Measurements from ENCODE around the gene C19orf67.

C19orf67 gene

GRCh38 chr19:14085309-14085995, at the start of gene C19orf67:
Gene C19orf67 (minus strand): TSS chr19:14085783. CDS start chr19:14085627, 156 bp downstream.
- DNase-seq (ENCODE audit: low read depth), result no peak

- no peak for DNase-seq (ENCODE audit: low read depth)
Measured at GRCh38 chr19:14135355-14135754, 49.8 kb upstream of the C19orf67 start.

GRCh38 chr19:14127929-14128509, 42.4 kb upstream of the C19orf67 start:
- peak; percentile 66 for DNase-seq (ENCODE audit: low read depth)

GRCh38 chr19:14127176-14127575, 41.6 kb upstream of the C19orf67 start:
- no peak for DNase-seq (ENCODE audit: low read depth)

GRCh38 chr19:14122924-14123323, 37.3 kb upstream of the C19orf67 start:
- DNase-seq (ENCODE audit: low read depth), result no peak

- no peak for DNase-seq (ENCODE audit: low read depth)
Measured at GRCh38 chr19:14120497-14120780, 34.9 kb upstream of the C19orf67 start.

- no peak for DNase-seq (ENCODE audit: low read depth)
Measured at GRCh38 chr19:14119644-14120496, 34.3 kb upstream of the C19orf67 start.

GRCh38 chr19:14119146-14119545, 33.6 kb upstream of the C19orf67 start:
- peak; percentile 15 for DNase-seq (ENCODE audit: low read depth)

GRCh38 chr19:14118165-14119051, 32.8 kb upstream of the C19orf67 start:
- DNase-seq (ENCODE audit: low read depth), result peak; percentile 97

- peak; percentile 100 for DNase-seq (ENCODE audit: low read depth)
Measured at GRCh38 chr19:14117668-14118164, 32.1 kb upstream of the C19orf67 start, which contains the start of gene PRKACA. Gene PRKACA (minus strand): TSS chr19:14117762. CDS start chr19:14117547, 215 bp downstream.

- DNase-seq (ENCODE audit: low read depth), result no peak
Measured at GRCh38 chr19:14116918-14117578, 31.5 kb upstream of the C19orf67 start.

- DNase-seq (ENCODE audit: low read depth), result no peak
Measured at GRCh38 chr19:14116525-14116917, 30.9 kb upstream of the C19orf67 start.

- no peak for DNase-seq (ENCODE audit: low read depth)
Measured at GRCh38 chr19:14115756-14116155, 30.2 kb upstream of the C19orf67 start.

- no peak for DNase-seq (ENCODE audit: low read depth)
Measured at GRCh38 chr19:14114854-14115253, 29.3 kb upstream of the C19orf67 start.

GRCh38 chr19:14114439-14114838, 28.9 kb upstream of the C19orf67 start:
- DNase-seq (ENCODE audit: low read depth), result no peak

- no peak for DNase-seq (ENCODE audit: low read depth)
Measured at GRCh38 chr19:14113762-14114414, 28.3 kb upstream of the C19orf67 start.

- DNase-seq (ENCODE audit: low read depth), result no peak
Measured at GRCh38 chr19:14112809-14113385, 27.3 kb upstream of the C19orf67 start.

- DNase-seq (ENCODE audit: low read depth), result no peak
Measured at GRCh38 chr19:14112051-14112808, 26.6 kb upstream of the C19orf67 start.

GRCh38 chr19:14111486-14111885, 25.9 kb upstream of the C19orf67 start:
- DNase-seq (ENCODE audit: low read depth), result no peak

- no peak for DNase-seq (ENCODE audit: low read depth)
Measured at GRCh38 chr19:14110650-14111049, 25.1 kb upstream of the C19orf67 start.
